ENCODE data around the gene TIAM2.

DNA sequence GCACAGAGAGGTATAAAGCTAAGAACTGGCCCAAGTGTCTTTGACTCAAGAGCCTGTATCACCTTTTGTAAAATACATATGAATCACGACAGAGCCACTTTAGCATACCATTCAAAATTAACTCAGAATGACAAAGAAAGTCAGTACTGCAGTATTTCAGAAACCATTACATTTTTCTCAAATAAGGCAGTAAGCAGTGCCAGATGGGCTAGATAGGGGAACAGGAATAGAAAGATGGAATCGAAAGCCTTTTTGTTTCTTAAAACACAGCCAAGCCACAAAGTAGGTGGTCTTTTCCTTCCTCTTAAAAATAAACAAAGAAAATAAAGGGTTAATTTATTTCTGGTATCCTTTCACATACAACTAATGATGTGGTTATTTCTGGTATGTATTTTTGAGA lies 279.0 kb downstream of the TIAM2 start:
- TF ChIP-seq, protein P1, sequence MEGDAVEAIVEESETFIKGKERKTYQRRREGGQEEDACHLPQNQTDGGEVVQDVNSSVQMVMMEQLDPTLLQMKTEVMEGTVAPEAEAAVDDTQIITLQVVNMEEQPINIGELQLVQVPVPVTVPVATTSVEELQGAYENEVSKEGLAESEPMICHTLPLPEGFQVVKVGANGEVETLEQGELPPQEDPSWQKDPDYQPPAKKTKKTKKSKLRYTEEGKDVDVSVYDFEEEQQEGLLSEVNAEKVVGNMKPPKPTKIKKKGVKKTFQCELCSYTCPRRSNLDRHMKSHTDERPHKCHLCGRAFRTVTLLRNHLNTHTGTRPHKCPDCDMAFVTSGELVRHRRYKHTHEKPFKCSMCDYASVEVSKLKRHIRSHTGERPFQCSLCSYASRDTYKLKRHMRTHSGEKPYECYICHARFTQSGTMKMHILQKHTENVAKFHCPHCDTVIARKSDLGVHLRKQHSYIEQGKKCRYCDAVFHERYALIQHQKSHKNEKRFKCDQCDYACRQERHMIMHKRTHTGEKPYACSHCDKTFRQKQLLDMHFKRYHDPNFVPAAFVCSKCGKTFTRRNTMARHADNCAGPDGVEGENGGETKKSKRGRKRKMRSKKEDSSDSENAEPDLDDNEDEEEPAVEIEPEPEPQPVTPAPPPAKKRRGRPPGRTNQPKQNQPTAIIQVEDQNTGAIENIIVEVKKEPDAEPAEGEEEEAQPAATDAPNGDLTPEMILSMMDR (IDR thresholded peaks at IDR 0.05): no peak
- TF ChIP-seq POLR2A (IDR thresholded peaks at IDR 0.05) (no peak), EP300 (IDR thresholded peaks at IDR 0.05) (no peak)

All from upper lobe of left lung (tissue), 4 donors.